DMS53 (cell line): ENCODE results near the gene LSP1.

Experiments
- DNase-seq: peaks from one replicate; lab custom pipeline; 2025; lab: John Stamatoyannopoulos, UW

Gene LSP1

DNA sequence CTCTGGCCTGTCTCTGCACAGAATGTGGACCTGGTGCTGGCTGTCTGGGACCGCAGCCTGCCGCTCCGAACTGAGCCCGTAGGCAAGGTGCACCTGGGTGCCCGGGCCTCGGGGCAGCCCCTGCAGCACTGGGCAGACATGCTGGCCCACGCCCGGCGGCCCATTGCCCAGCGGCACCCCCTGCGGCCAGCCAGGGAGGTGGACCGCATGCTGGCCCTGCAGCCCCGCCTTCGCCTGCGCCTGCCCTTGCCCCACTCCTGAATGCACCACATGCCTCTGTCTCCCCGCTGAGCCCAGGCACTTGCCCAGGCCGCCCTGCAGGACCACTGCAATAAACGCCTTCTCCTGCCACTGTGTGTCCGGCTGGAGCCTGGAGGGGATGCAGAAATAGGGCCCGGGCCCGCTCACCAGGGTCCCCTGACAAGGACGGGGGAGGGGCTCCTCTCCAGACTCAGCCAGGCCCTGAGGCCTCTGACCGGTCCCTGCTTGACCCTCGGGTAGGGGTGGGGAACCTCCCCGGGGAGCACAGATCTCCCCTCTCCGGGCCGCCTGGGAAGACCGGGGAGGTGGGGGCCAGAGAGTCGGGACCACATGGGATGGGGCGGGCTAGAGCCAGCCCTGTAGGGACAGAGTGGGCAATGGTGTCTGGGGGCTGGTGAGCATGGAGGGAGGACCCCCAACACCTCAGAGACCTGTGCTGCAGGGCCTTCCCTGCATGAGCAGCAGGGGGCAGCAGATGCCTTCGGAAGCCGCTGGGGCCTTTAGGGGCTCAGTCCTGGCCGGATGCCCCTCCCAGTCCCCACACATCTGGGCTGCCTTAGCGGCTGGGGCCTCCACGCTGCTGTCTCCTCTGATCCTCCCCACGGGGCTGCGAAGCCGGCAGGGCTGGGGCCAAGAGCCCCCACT lies 15.5 kb upstream of the LSP1 start:
- DNase-seq, result peak; percentile 55

DNA sequence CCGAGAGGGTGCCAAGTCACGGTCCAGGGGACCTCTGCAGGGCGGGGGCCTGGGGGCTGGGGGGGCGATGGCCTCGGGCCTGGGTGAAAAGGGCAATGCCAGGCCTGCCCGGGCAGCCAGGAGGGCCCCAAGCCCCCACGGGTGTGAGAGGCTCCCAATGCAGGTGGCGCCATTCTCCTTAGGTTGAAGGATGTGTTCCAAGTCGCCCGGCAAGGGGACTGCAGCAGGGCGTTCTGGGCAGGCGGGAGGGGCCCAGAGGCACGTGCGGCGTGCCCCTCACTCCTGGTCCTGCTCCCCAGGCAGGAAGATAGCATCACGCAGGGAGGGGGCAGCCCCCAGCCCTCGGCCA lies 14.8 kb upstream of the LSP1 start:
- DNase-seq, result no peak

DNA sequence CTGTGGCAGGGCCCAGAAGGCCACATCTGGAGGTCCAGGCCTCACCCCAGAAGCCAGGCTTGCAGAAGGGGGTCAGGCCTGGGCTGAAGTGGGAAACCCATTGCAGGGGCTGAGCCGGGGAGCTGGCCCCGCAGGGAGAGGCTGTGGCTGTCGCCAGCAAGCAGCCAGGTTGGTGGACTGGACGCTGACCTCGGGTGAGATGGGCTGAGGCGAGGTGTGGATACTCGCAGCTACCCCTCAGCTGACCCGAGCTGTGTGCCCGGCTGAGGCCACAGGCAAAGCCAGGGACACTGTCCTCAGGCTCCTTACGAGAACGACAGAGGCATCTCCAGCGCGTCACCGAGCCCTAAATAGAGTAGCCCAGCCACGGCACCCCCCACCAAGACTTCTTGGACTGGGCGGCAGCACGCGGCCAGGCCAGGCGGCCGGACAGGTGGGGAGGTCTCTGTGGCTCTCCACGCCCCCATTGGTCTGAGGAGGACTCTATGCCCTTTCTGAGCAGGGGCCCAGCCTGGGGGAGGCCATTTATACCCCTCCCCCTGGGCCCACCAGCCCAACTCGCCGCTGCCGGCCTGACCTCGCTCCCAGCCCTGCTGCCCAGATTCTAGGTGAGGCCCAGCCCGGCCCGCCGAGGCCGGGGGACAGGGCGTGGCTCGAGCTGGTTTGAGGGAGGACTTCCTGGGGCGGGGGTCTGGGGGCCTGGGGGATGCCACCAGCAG lies 14.3 kb upstream of the LSP1 start, which contains the start of gene TNNI2:
TSS of gene TNNI2 (plus strand) at position 556 of the 719 bp plus-strand sequence. CDS start 716 bp downstream, outside the sequence.
- no peak for DNase-seq

DNA sequence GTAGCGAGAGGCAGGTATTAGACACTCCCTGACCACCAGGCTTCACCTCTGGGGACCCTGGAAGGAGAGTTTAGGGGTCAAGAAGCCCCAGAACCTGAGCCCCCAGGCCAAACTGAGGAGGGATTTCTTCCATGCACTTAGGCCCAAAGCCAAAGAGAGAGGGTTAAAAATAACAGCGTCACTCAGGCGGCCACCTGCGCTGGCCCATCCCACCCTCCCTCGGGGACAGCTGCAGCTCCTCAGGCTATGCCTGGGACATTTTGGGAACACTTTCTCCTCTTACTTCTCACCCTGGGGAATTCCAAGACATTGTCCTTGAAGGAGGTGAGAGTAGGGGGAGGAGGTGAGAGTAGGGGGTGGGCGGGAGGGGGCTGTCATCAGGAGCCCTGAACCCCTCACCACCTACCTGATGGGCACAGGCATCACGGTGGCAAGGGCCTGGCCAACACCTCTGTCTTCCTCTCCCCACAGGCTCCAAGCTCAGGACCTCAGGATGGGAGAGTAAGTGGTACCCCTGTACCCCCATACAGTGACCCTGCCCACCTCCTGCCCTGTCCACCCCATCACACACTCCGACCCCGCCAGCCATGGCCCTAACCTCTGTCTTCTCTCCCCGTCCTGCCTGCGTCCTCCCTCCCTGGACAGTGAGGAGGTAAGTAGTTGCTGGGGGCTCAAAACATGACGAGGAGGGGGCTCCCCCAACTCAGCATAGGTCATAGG lies 13.5 kb upstream of the LSP1 start:
- no peak for DNase-seq

DNA sequence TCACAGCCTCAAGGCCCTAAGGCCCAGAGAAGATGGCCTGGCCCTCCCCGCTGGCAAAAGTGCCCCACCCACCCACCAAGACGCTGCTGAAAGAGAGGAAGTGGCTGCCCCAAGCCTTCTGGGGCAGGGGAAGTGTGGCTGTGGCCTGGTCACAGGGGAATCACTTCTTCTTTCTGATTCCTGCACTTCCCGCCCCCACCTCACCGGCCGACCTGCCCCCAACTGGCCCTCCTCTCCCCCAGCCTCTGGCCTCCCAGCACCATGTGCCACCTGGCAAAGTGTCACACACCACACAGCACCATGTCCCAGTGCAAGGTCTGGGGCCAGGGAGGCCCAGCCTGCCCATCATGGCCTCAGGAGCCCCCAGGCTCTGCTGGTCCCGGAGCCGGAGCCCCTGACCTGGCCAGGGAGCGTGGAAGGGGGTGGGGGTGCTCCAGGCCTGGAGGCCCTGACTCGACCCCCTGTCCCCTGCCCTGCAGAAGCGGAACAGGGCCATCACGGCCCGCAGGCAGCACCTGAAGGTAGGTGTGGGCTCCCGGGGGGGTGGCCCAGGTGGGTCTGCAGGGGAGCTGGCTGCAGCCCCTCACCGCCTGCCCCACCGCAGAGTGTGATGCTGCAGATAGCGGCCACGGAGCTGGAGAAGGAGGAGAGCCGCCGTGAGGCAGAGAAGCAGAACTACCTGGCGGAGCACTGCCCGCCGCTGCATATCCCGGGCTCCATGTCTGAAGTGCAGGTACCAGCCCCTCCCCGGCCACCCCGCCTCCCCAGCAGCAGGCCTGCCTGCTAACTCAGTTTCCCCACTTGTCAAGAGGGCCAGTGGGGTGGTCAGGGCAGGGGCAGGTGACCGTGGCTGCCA lies 12.7 kb upstream of the LSP1 start:
- DNase-seq, result peak; percentile 27

DNA sequence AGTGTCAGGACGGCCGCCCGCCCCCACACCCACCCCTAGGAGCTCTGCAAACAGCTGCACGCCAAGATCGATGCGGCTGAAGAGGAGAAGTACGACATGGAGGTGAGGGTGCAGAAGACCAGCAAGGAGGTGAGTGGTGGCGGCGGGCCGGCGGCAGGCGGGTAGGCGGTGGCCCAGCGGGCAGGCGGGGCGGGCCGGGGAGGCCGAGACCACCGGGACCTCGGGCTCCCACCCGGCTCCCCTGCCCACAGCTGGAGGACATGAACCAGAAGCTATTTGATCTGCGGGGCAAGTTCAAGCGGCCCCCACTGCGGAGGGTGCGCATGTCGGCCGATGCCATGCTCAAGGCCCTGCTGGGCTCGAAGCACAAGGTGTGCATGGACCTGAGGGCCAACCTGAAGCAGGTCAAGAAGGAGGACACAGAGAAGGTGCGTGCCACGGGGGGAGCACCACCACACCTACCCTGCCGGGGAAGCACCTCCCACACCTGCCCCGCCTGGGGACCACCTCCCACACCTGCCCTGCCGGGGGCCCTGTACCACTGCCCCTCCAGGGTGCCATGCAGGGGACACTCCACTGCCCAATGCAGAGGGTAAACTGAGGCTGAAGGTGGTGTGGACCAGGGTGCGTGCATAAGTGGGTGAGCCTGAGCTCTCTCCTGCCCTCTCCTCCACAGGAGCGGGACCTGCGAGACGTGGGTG lies 12.0 kb upstream of the LSP1 start:
- DNase-seq, result no peak

DNA sequence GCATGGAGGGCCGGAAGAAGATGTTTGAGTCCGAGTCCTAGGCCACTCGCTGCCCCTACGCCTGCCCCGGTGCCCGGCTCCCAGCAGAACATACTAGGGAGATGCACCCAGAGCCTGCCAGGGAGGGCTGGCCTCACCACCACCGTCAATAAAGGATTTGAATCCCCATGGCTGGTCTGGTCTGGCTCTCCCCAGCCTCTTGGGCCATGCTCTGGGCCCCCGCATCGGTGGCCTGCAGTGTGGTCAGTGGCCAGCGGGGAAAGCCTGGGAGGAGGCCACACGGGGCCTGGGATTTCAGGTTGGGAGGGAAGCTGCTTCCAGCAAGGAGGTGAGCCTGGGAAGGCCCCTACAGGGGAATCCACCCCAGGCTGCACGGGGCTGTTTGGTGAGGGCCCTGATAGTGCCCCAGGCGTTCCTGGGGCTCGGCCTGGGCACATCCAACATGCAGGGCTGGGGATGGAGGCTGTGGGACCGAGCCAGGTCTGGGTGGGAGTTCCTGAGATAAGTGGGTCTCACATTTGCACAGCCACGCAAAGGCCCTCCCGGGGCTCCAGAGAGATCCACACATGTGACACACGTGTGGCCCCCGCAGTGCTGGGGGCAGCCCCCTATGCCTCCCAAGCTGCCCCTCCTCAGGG lies 11.3 kb upstream of the LSP1 start:
- no peak for DNase-seq

DNA sequence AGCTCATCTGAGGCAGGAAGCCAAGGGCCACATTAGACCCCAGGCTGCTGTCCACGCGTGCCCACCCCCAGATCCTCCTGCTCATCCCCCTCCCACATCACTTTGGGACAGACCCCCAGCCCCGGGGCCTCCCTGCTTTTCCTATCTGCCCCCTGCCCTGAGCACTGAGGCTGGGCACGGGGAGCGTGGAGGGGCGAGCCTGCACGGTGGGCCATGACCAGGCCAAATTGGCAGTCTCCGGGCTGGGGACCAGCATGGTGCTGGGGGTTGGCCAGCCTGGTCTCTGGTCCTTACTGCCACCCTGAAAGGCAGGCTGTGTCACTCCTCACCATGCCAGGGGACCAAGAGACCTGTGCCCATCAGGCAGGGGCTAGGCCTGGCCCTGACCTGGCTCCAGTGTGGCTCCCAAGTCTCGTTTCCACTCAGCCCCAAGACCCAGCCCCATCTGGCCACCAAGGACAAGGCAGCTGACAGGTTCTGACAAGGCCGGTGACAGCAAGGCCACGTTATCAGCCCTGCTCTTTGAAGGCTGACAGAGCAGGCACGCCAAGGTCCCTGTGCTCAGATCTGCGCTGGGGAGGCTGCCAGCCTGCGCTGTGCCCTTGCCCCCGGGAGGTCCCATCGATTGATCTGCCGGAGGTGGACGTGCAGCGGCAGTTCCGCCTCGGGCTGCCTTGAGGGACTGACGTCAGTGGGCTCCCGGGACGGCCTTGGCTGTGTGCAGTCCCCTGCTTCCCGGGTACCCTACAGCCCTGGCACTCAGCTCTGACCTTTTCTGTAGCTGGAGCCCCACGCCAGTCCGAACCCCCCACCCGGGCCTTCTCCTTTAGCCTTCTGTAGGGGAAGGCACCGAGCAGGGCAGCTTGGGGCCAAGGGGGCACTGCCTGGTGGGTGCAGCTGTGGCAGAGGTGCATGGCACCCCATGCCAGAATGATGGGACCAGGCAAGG lies 10.5 kb upstream of the LSP1 start:
- DNase-seq, result no peak

DNA sequence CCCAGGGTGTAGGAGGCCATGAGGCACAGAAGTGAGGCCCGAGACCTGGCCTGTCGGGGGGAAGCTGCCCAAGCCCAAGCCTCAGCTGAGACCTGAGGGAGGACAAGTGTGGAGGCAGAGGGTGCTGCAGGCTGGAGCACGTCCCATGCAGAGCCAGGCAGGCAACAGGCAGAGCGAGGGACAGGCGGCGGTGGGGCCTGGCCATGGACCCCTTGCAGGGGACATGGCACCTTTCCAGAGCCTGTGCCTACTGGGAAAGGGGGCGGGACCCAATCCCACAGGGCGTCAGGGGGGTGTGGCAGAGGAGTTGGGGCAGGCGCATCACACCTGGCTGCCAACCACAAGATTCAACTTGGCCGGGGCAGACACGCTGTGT lies 9.8 kb upstream of the LSP1 start:
- no peak for DNase-seq

DNA sequence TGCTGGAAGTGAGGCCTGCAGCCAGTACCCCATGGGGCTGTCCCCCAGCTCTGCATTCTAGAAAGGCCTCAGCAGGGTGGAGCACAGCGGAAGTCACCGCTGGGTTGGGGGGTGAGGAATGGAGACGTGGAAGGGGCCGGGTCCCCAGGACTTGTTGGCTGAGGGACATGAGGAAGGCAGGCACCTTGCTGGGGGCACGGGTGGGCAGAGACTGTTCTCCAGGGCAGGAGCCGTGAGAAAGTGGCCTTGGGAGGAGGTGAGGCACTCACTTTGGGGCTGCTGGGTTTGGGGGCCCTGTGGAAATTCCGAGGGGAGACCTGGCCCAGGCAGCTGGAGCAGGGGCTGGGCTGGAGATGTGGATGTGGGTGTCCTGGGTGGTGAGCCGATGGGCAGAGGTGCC lies 9.1 kb upstream of the LSP1 start:
- DNase-seq, result no peak

DNA sequence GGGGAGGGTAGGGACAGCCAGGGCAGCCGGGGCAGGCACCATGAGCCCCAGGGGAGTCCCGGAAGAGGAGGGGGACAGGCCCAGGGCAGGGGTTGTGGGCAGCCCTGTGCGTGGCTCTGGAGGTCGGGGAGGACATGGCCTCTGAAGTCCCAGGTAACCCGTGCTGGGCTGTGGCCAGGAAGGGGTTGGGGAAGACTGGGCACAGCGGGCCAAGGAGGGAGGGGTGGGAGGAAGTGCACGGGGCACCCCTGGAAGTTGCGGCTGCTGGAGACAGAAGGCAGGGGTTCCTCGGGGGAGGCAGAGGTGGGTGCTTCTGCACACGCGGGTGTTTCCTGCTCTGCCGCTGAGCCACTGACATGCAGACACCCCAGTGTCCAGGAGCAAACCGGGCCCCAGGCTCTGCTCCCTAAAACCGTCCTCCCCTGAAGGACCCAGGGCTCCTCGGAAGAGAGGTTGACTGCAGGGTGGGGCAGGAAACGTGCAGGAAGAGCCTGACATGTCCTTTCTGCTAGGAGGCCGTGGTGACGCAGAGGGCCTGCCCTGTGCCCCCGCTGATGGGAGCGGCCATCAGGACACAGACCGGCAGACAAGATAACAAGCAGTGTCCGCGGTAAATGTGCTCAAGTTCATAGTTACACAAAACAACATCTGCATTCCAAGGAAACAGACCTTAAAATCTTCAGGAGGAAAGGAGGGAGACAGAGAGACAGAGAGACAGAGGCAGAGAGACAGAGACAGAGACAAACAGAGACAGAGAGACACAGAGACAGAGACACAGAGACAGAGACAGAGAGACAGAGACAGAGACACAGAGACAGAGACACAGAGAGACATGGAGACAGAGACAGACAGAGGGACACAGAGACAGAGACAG lies 8.4 kb upstream of the LSP1 start:
- DNase-seq, result no peak

DNA sequence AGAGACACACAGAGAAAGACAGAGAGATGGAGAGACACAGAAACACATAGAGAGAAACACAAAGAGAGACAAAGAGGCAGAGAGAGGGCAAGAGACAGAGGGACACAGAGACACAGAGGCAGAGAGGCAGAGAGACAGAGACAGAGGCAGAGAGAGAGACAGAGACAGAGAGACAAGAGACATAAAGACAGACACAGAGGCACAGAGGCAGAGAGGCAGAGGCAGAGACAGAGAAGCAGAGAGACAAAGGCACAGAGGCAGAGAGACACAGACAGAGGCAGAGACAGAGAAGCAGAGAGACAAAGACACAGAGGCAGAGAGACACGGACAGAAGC lies 7.8 kb upstream of the LSP1 start:
- no peak for DNase-seq

DNA sequence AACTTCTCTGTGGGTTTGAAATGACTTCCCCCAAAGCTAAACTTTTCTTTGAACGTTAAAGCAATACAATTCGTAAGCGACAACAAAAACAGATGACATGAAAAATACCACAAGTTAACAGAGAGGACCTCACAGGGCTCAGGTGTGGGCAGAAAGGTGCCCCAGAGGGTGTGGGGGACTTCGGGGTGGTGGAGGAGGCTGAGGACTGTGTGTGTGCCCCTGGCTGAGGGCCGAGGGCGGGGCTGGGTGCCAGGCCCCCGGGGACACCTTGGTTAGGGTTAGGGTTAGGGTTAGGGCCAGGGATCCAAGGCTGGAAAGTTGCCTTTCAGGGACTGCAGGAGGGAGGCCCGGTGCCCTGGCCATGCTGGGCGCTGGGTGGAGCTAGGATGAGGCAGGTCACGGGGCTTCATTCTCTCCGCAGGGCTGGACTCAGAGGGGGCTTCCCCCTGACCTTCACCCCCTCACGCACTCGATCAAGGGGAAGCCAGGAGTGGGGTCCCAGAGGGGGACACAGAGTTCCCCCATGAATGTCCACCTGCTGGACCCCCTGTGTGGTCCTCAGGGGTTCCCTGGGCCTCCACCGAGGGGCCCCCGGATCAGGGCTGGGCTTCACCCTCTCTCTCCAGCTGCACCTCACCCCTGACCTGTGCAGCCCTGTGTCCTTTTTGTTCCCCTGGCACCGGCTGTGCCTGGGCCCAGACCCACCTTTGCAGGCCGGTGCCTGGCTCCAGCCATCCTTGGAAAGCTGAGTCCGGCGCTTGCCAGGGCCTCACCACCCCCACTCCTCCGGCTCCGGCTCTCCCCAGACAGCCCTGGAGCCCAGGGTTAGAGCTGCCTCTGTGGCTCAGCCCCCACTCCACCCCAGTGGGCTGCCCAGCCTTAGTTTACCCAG lies 7.1 kb upstream of the LSP1 start:
- no peak for DNase-seq

DNA sequence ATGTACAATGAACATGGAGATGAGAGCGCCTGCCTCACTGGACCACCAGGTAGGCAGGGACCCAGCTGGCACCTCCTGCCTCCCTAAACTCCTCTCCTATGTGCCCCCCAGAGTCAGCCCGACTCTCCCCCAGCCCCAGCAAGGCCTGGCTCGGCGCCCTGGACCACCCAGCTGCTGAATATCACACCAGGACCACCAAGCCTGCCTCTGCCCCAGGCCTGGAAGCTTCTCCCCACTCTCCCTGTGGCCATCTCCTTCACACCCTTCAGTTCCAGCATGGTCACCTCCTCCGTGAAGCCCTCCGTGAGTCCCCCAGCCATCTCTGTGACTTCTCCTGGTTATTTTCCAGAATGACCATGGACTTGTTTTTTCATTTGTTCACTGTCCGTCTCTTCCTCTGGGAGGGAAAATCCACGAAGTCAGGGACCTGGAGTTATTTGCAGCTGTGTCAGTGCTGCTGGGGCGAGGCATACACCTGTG lies 6.4 kb upstream of the LSP1 start:
- no peak for DNase-seq

DNA sequence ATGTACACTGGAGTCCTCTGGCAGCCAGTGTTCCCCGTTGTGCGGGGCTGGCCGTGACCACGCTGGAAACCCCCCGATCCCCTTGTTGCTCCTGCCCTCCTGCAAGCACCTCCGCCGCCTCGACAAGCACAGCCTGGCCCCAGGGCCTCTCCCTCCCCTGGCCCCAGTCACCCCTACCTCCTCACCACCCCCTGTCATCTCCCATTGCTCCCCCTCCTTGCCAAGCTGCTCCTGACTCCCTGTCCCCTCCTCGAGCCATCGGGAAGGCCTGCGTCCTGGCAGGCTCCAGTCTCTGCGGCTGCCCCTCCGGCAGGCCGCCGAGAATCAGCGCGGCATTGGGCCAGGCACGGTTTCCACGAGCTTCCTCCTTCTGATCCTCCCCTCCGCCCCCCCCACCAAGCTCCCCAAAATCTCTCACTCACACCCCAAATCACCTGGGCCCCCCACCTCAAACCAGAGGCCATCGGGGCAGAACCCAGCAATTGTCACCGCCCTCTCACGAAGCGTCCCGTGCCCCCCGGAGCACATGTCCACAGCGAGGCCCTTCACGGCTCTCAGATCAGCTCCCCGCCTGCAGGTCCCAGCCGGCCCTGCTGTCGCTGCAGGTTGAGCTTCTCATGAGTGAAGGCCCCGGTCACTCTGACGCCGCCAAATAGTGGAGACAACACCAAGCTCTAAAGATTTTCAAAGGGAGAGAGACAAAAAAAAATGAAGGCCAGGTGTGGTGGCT lies 5.7 kb upstream of the LSP1 start:
- no peak for DNase-seq

DNA sequence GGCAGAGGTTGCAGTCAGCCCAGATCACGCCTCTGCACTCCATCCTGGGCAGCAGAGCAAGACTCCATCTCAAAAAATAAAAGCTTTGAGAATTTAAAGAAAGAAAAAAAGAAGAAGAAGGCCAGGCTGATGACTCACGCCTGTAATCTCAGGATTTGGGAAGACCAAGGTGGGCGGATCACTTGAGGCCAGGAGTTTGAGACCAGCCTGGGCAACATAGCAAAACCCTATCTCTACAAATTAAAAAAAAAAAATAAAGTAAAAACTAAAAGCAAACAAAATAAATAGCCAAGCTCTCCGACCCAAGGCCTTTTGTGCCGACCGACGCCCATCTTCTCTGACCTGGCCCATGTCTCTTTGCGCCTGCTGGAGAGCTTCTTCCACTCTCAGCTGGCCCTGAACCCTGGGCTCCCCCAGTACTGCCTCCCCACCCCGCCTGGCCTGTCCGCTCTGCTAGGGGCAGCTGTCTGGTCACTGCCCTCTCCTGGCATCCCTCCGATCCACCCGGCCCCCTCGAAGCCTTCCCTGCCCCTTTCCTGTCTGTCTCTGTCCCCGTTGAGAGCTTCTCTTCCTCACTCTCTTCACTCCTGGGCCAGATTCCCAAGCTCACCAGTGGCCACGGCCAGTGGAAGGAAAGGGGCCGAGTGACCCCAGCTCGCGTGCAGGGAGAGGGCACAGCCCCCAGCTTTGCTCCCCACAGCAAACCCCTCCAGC lies 4.8 kb upstream of the LSP1 start:
- DNase-seq, result no peak
